ENCODE measurements around the gene CYP8B1.

Gene CYP8B1

GRCh38 chr3:42875325-42876151 lies at the start of gene CYP8B1:
Gene CYP8B1, minus strand, starts transcription at chr3:42875879. Its CDS starts 63 bp downstream, at chr3:42875816.
- DNase-seq (ENCODE audit: low spot score), result no peak

- DNase-seq (ENCODE audit: low spot score), result no peak
Measured at GRCh38 chr3:42923606-42924005, 47.9 kb upstream of the CYP8B1 start.

GRCh38 chr3:42914771-42915515 lies 39.3 kb upstream of the CYP8B1 start:
- no peak for DNase-seq (ENCODE audit: low spot score)

GRCh38 chr3:42911551-42911950 lies 35.9 kb upstream of the CYP8B1 start:
- DNase-seq (ENCODE audit: low spot score), result no peak

GRCh38 chr3:42908675-42909074 lies 33.0 kb upstream of the CYP8B1 start:
- no peak for DNase-seq (ENCODE audit: low spot score)

- no peak for DNase-seq (ENCODE audit: low spot score)
Measured at GRCh38 chr3:42906848-42907183, 31.1 kb upstream of the CYP8B1 start.

- DNase-seq (ENCODE audit: low spot score), result no peak
Measured at GRCh38 chr3:42906070-42906847, 30.6 kb upstream of the CYP8B1 start, which contains the start of gene ZNF662. Gene ZNF662, plus strand, starts transcription at chr3:42906142. Its CDS starts 1,973 bp downstream, at chr3:42908115.

GRCh38 chr3:42905740-42906069 lies 30.0 kb upstream of the CYP8B1 start:
- DNase-seq (ENCODE audit: low spot score), result no peak

- DNase-seq (ENCODE audit: low spot score), result no peak
Measured at GRCh38 chr3:42904076-42904475, 28.4 kb upstream of the CYP8B1 start.

- no peak for DNase-seq (ENCODE audit: low spot score)
Measured at GRCh38 chr3:42902257-42902656, 26.6 kb upstream of the CYP8B1 start.

- no peak for DNase-seq (ENCODE audit: low spot score)
Measured at GRCh38 chr3:42901073-42901415, 25.4 kb upstream of the CYP8B1 start.

GRCh38 chr3:42900226-42901072 lies 24.8 kb upstream of the CYP8B1 start:
- DNase-seq (ENCODE audit: low spot score), result no peak

GRCh38 chr3:42898896-42899675 lies 23.4 kb upstream of the CYP8B1 start:
- no peak for DNase-seq (ENCODE audit: low spot score)

- no peak for DNase-seq (ENCODE audit: low spot score)
Measured at GRCh38 chr3:42895580-42895868, 19.8 kb upstream of the CYP8B1 start.

- no peak for DNase-seq (ENCODE audit: low spot score)
Measured at GRCh38 chr3:42894698-42895579, 19.3 kb upstream of the CYP8B1 start.

- no peak for DNase-seq (ENCODE audit: low spot score)
Measured at GRCh38 chr3:42892807-42893206, 17.1 kb upstream of the CYP8B1 start.

- no peak for DNase-seq (ENCODE audit: low spot score)
Measured at GRCh38 chr3:42892169-42892568, 16.5 kb upstream of the CYP8B1 start.

GRCh38 chr3:42891042-42891441 lies 15.4 kb upstream of the CYP8B1 start:
- DNase-seq (ENCODE audit: low spot score), result no peak

GRCh38 chr3:42887084-42887483 lies 11.4 kb upstream of the CYP8B1 start:
- DNase-seq (ENCODE audit: low spot score), result no peak

GRCh38 chr3:42886294-42886822 lies 10.7 kb upstream of the CYP8B1 start:
- DNase-seq (ENCODE audit: low spot score), result no peak
